HG03095 (cell line): ENCODE results near the gene RSPH4A.
"Not testable (repeated sequence)": the region's sequence is repeated elsewhere in the genome, so short reads cannot be mapped to it uniquely, and the experiment has no call there.

ENCODE experiments used
- ATAC-seq: cut with Tn5 transposase; IDR thresholded peaks from one replicate; pipeline ENCODE4 v1.9.1; 2021; ENCODE audit warnings: moderate library complexity; ENCODE audit not compliant: unreplicated experiment

RSPH4A gene

DNA sequence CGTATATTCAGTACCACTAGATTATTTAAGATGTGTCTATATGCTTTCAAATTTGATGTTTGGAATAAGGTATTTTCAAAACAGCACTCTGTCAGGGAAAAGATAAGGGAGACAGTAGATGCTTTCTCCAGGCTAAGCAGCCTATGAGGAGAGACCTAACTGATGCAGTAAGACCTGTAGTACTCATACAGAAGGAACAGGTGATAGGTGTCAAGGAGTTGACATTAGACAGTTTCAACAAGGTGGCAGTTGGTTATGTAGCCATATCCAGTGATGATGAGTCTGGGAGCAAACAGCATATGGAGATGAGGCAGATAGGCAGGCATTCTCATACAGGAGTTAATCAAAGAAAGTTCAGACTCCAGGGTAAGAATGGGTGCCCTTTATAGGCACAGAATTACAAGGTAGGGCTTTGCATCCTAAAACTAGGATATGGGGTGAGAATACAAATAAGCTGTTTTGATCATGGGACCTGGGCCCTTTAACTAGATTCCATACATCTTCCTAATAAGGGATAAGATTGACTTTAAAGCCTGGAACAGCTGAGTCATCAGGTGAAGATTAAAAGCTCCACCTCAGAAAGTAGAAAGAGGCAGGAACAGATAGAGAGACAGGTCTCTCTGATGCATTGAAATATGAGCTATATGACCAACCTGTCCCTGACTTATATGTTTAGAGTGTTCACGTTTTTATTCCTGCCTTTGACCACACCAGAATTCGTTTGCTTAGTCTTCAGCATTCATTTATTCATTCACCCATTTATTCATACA, 7.9 kb downstream of the RSPH4A start:
- no peak for ATAC-seq

GRCh38 chr6:116625872-116626271, 9.6 kb downstream of the RSPH4A start:
- ATAC-seq: no peak

GRCh38 chr6:116629563-116629981, 13.3 kb downstream of the RSPH4A start:
- no peak for ATAC-seq

- ATAC-seq: peak; percentile 85
Observed at GRCh38 chr6:116631379-116631990, 15.2 kb downstream of the RSPH4A start.

DNA sequence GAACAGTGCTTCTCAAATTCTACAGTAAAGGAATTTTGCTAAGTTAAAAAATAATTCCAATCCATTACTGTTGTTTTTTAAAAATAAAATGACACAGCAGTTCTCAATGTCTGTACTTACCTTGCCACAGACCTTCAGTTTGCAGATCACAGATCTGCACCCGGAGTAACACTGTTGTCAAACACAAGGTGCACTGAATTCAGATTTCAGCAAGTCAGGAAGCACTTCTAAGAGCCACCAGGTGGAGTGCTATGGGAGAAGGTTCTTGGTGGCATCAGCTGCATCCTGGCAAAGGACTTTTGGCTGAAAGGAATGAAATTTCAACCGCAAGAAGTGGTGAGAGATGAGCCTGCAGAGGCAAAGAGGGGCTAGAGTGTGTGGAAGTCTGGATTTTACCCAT, 17.4 kb downstream of the RSPH4A start:
- no peak for ATAC-seq

DNA sequence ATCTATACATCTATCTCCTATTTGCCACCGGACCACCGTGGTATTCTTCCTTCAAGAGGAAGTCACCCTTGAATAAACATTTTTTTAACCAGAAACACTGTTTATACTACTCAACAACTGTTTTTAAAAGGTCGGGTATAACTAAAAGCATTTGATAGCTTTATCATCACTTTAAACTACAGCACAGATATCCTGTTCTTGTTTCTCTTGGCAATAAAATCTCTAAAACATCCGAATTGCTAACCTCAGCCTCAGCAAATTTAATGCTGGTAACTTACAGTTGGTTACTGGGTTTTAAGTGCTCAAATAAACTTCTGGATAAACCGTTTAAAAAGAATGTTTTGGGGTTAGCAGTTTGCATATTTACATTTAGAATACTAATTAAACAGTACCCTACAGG, 31.9 kb downstream of the RSPH4A start:
- no peak for ATAC-seq

DNA sequence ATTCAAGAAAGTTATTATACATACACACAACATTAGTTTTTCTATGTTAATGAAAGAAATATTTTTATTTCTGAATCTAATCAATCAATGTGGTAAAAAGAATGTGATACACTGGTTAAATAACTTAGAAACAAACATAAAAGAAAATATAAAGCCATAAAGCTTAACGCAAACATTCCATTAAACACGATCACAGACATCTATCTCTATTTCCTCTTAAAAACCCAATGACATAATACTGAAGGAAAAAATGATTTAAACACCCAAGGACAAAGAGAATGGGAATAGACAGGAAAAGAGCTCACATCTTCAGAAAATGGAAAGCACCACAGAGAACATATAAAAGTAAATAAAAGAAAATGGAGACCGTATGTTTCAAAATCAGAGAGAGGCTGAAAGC, 32.9 kb downstream of the RSPH4A start:
- ATAC-seq: no peak

GRCh38 chr6:116651916-116652315, 35.6 kb downstream of the RSPH4A start:
- no peak for ATAC-seq

GRCh38 chr6:116661594-116661993, 45.3 kb downstream of the RSPH4A start:
- no peak for ATAC-seq

DNA sequence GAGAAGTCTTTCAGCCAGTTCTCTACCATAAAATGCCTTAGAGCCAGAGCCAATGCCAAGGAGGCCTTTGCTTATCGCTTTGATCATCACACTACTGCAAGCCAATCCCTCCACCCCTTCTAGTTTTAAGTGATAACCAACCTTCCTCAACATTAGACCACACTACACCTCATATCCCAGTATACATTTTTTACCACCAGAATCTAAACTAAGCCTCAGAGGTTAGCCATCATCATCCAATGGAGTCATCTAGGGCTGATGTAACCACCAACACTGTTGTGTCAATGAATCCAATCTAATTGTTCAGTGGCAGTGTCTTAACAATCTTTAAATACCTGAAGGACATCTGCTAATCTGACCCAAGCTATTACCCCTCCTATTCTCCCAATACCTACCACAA, 45.9 kb downstream of the RSPH4A start:
- ATAC-seq: no peak

- ATAC-seq: no peak
Observed at GRCh38 chr6:116663308-116663707, 47.0 kb downstream of the RSPH4A start.

- ATAC-seq: not testable (repeated sequence)
Observed at GRCh38 chr6:116664169-116664568, 47.9 kb downstream of the RSPH4A start.

DNA sequence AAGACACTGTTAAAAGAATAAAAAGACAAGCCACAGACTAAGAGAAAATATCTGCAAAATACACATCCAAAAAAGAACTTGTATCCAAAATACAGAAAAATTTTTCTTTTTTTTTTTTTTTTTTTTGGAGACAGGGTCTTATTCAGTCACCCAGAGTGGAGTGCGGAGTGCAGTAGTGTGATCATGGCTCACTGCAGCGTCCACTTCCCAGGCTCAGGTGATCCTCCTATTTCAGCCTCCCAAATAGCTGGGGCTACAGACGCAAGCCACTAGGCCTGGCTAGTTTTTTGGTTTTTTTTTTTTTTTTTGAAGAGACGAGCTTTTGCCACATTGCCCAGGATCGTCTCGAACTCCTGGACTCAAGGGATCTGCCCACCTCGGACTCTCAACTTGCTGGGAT, 49.2 kb downstream of the RSPH4A start:
- no peak for ATAC-seq

- ATAC-seq: peak; percentile 33
Observed at GRCh38 chr6:116666869-116667268, 50.6 kb downstream of the RSPH4A start.

- ATAC-seq: no peak
Observed at GRCh38 chr6:116667623-116668022, 51.3 kb downstream of the RSPH4A start.

DNA sequence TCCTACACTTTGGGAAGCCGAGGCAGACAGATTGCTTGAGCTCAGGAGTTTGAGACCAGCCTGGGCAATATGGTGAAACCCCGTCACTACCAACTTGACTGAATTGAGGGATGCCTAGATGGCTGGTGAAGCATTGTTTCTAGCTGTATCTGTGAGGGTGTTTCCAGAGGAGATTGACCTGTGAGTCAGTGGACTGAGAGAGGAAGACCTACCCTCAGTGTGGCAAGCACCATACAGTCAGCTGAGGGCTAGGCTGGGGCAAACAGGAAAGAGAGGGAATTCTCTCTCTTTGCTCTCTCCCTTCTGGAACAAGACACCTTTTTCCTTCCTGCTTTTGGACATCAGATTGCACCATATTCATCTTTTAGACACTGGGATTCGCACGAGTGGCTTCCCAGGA, 56.0 kb downstream of the RSPH4A start:
- no peak for ATAC-seq

DNA sequence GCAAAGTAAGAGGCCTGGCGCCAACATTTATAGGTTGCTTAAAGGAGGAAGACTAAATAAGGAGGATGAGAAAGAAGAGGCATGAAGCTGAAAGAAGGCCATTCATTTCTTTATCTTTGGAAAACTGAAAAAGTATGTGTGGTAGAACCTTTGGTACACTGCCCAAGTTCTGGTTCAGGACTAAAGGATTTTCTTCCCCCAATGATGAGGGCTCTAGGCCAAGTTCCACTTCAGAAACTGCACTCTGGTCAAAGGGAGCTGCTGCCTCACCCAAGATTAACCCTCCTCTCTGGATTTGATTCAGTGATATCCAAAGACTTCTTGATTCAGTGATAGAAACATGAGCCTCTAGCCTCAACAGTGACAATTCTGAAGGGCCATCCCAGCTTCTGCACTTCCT, 59.7 kb downstream of the RSPH4A start:
- ATAC-seq: no peak

DNA sequence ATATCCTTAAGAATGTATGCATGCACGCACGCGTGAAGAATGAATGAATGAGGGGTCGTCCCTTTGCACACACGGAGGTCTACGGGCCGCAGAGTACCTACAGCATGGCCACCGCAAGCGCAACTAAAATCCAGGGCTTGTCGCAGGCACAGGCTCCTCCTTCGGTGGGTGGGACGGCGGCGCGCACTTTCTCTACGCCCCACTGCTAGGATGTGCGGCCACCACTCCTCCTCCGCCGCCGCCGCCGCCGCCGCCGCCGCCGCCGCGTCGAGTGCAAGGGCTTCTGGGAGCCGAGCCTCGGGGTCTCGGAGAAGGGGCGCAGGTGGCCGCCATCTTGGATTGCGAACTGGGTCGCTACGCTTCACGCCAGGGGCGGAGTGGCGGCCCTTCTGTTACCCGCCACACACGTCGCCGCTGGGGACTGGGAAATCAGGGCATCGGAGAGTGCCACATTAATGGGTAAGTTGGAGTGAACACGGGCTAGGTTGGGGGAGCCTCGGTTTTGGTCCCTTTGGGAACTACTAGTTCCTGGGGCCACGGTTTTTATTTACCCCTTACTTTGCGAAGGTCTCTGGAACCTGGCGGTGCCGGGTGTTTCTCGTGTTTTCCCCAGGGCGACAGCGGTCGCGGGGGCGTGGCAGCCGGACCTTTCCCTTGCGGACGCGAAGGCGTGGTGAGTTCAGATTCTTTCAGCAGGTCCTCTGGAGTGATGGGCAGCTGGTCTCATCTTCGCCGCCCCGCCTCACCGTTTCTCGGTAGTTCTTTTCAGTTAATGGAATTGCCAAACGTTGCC, 64.8 kb downstream of the RSPH4A start, which contains the start of gene KPNA5:
Gene KPNA5 (plus strand): TSS at position 332 of the 793 bp plus-strand sequence. CDS start 124 bp downstream, at position 456.
- peak; percentile 93 for ATAC-seq

DNA sequence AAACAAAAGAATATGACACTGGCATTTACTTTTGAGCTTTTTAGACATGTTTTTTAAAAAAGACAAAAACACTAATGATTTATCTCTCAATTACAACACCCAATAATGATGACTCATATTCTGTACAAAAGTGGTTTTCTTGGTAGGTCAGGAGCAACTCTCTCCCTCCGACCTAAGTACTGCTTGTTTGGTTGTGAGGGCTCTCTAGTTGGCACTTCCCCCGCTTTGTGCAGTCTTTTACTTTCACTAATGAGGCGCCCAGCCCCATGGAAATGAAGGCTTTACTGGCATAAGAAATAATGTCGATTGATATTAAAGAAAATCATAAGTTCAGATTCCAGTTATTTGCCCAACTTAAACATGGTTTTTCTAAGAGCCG, 66.0 kb downstream of the RSPH4A start:
- peak; percentile 28 for ATAC-seq
